HG02870 (cell line): Measurements from ENCODE around the gene IFNA2.
A peak's percentile ranks its signal among the peaks of the same experiment; 100 is the strongest.
"Not testable (repeated sequence)": the region's sequence is repeated elsewhere in the genome, so short reads cannot be mapped to it uniquely, and the experiment has no call there.

Experiments
- ATAC-seq: cut with Tn5 transposase; IDR thresholded peaks from one replicate; pipeline ENCODE4 v1.9.1; 2021; ENCODE audit warnings: mild to moderate bottlenecking, moderate library complexity; ENCODE audit not compliant: unreplicated experiment

Gene IFNA2

GRCh38 chr9:21385131-21385670, at the start of gene IFNA2:
TSS of gene IFNA2 (minus strand) at chr9:21385398. CDS start at chr9:21385329, 69 bp downstream.
- no peak for ATAC-seq

GRCh38 chr9:21435015-21435383, 49.8 kb upstream of the IFNA2 start:
- ATAC-seq, result not testable (repeated sequence)

- ATAC-seq, result no peak
Measured at GRCh38 chr9:21434202-21435014, 49.2 kb upstream of the IFNA2 start.

- ATAC-seq, result peak; percentile 46
Measured at GRCh38 chr9:21432672-21433425, 47.7 kb upstream of the IFNA2 start.

DNA sequence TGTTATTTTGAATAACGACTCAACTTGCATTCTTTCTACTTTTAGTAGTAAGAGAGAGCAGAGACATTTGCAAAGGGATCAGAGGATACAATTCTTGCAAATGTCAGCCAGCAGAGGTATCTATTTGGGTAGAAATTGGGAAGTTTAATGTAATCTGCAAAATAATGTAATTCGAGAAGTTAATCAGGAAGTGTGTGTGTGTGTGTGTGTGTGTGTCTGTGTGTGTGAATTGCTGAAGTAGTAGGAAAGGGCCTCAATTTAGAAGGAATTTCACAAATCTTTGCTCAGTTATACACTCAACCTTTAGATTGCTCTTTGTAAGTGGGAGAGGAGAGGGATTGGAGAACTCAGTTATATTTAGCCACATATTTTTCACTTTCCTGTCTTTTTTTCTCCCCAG, 44.0 kb upstream of the IFNA2 start:
- ATAC-seq, result no peak

DNA sequence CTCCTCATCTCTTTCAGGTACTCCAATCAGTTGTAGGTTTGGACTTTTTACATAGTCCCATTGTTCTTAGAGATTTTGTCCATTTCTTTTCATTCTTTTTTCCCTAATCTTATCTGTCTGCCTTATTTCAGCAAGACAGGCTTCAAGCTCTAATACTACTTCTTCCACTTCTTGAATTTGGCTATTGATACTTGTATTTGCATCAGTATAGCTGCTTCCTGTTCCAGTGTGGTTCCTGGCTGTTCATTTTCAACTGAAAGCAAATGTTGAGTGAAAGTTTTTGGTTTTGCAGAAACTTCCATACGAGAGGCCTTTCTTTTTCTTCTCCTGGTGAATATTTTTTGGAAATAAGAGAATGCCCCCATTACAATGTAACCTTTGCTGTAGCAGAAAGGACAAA, 43.0 kb upstream of the IFNA2 start:
- no peak for ATAC-seq

DNA sequence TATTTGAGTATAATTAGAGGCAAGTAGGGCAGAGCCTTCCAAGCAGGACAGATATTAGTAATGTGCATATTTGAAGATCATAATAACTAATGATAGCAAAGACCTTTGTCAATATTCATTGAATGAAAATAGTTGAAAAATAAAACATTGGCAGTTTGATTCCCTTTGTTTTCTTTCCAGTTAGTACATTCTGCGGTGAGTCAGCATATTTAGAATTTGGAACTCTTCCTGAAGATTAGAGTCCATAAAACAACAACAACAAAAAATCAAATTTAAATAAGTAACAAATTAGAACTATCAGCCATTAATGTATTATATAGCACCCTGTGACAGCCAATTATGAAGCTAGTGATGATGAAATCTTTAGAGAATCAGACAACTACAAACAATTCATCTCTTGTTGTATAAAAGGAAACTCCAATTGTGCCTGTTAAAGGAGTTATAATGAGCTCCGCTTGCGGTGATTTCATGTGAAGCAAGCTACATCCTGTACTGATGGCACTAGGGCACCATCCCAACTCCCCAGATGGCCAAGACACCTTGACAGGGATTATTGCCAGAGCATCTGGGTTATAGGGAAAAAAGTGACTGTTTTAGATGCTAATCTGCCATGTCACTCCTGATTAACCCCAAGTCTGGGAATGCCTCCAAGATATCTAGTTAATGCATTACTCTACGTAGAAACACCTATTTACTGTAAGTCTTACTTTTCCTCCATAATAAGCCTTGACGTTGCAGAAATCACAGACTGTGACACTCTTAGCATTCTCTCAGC, 30.5 kb upstream of the IFNA2 start:
- ATAC-seq, result no peak

GRCh38 chr9:21414220-21414940, 29.2 kb upstream of the IFNA2 start:
- ATAC-seq, result no peak

- peak; percentile 71 for ATAC-seq
Measured at GRCh38 chr9:21413624-21414023, 28.4 kb upstream of the IFNA2 start.

DNA sequence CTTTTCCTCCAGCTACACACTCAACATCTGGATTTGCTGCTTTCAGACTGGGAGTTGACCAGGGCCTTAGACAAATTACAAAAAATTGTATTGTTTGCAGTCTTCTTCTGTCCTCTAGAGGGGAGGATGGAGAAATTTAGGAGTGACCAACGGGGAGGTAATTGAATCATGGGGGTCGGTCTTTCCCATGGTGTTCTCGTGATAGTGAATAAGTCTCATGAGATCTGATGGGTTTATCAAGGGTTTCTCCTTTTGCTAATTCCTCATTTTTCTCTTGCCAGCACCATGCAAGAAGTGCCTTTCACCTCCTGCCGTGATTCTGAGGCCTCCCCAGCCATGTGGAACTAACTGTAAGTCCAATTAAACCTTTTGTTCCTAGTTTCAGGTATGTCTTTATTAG, 28.0 kb upstream of the IFNA2 start:
- no peak for ATAC-seq

GRCh38 chr9:21412107-21412506, 26.9 kb upstream of the IFNA2 start:
- no peak for ATAC-seq

DNA sequence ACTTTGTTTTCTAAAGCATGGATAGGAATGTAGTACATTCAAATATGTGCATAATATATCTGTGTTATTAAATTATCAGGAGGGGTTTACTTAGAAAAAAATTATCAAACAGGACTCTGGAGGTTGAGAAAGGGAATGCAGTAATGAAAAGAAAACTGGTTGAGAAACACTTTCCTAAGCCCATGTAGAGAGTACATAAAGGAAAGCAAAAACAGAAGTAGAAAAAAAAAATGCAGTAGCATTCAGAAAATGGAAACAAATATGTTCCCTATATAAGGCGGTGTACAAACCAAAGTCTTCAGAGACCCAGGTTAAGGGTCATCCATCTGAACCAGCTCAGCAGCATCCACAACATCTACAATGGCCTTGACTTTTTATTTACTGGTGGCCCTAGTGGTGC, 23.6 kb upstream of the IFNA2 start, which contains the start of gene IFNA8:
Gene IFNA8 (plus strand): TSS at position 301 of the 400 bp plus-strand sequence. CDS start 60 bp downstream, at position 361.
- no peak for ATAC-seq

GRCh38 chr9:21404146-21404545, 18.9 kb upstream of the IFNA2 start:
- no peak for ATAC-seq

- ATAC-seq, result no peak
Measured at GRCh38 chr9:21402386-21403251, 17.4 kb upstream of the IFNA2 start.

GRCh38 chr9:21399956-21400355, 14.8 kb upstream of the IFNA2 start:
- ATAC-seq, result no peak

GRCh38 chr9:21398955-21399489, 13.8 kb upstream of the IFNA2 start:
- no peak for ATAC-seq

DNA sequence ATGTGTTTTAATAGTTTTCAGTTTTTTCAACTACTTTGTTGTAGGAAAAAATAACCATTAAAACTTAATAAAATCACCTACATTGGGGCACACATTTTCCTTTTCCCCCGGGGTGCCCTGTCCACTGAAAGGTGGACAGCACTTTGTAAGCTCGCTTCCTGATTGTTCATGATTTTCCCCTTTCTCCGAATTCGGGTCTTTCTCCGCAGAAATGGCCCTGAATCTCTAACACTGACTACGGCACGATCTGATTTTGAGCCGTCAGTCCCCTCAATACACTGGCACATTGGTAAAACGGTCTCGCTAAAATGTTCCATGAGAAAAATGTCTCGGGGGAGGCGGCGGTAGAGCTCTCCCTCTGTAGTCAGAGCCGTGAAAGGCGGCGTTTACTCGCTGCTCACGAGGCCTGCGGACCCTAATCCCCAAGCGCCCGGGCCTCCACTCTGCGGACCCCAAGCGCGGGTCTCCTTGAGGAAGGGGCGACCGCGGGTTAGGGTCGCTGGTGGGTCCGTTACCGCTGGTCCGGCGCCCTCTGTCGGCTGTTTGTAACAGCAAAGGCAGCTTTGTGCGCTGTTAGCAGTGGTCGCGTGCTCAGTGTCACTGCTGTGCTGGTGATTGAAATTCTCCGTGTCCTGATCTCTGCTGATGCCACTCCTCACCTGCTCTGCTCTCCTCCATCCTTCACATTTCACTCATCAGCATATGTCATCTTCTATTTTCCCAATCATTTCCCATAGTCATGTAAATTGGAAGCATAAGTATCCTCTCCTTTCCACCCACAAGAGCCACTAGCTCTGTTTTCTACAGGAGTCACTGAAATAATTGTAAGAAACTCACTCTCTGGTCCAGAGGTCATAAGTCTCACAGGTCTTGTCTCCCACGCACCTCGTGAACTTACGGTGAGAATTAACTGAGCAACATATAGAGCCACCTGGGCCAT, 10.8 kb upstream of the IFNA2 start:
- peak; percentile 75 for ATAC-seq

GRCh38 chr9:21392270-21392669, 7.1 kb upstream of the IFNA2 start:
- peak; percentile 79 for ATAC-seq
